ENCODE results near the gene PTPRT. TPM values are rescaled to one million over a fixed set of nuclear protein-coding genes. Genes with fewer than 3 reads are reported as not detected.

PTPRT gene
- polyA plus RNA-seq, 3 donors, result not detected

DNA sequence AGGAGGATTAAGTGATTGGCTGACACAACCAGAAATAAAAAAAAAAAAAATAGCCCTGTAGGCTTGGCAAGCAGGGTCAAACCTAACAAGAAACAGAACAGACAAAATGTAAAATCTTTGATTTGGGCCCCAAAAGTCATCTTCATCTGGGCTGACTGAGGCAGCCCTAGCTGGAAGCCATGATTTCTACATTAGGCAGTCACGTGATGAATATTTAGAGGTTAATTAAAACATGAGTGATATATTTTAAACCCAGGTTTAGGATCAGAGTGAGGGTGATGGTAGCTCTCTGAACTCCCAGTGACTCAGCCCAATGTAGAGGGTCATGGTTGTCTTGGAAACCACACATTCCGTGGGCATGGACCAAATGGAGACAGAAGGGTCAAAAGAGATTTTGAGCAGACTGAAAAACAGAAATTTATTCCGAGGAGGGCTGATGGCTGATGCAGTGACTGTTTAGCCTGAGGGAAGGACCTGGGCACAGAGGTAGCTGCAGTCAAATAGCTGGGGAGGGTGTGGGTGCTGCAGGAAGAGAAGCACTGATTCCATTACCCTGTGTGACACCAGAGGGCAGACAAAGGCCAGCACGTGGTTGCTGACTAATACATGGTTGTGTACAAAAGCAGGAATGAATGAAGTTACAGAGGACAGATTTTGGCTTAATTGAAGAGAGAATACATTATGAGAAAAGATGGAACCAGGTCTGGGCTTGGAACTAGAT lies 998.4 kb downstream of the PTPRT start:
- H3K27me3 ChIP-seq (ENCODE audit: control insufficient read depth in 2 of 2, insufficient read depth in 2 of 2, low read length in 2 of 2), result no peaks in the 10 kb centered on the region
- H3K27ac Mint-ChIP-seq, result no peak overlapping the region
- H3K9me3 Mint-ChIP-seq, result peaks cover 0 to 5% (median 2%) of the 10 kb centered on the region in 7 donors
- no peak overlapping the region for H3K4me3 Mint-ChIP-seq
- H3K9me3 ChIP-seq (replicated peaks in 1 of 2; ENCODE audit: control insufficient read depth in 1 of 2, insufficient read depth in 1 of 2, low read length in 2 of 2), result no peaks in the 10 kb centered on the region
- H3K4me3 ChIP-seq (replicated peaks in 1 of 3; ENCODE audit: low read depth in 2 of 3, low read length in 3 of 3), result no peak overlapping the region
- no peaks in the 10 kb centered on the region for H3K36me3 ChIP-seq (replicated peaks in 1 of 2; ENCODE audit: control insufficient read depth in 1 of 2, insufficient read depth in 2 of 2, low read length in 2 of 2)
- H3K9ac ChIP-seq (ENCODE audit: insufficient read depth, low read length, poor library complexity, severe bottlenecking), result no peak overlapping the region
- TF ChIP-seq, protein P1, sequence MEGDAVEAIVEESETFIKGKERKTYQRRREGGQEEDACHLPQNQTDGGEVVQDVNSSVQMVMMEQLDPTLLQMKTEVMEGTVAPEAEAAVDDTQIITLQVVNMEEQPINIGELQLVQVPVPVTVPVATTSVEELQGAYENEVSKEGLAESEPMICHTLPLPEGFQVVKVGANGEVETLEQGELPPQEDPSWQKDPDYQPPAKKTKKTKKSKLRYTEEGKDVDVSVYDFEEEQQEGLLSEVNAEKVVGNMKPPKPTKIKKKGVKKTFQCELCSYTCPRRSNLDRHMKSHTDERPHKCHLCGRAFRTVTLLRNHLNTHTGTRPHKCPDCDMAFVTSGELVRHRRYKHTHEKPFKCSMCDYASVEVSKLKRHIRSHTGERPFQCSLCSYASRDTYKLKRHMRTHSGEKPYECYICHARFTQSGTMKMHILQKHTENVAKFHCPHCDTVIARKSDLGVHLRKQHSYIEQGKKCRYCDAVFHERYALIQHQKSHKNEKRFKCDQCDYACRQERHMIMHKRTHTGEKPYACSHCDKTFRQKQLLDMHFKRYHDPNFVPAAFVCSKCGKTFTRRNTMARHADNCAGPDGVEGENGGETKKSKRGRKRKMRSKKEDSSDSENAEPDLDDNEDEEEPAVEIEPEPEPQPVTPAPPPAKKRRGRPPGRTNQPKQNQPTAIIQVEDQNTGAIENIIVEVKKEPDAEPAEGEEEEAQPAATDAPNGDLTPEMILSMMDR (IDR thresholded peaks at IDR 0.05), result no peak
- no peaks in the 10 kb centered on the region for H4K20me1 ChIP-seq (ENCODE audit: insufficient read depth, low read length)
- intact Hi-C loops (cut with micrococcal nuclease), result no loop called here
- 67% methylated on average over 4 of the region's 4 CpGs for WGBS (ENCODE audit: insufficient coverage)
- no peaks in the 10 kb centered on the region for H3K79me2 ChIP-seq (ENCODE audit: insufficient read depth, low read length)
- no peak for DNase-seq
- no peak overlapping the region for H3K4me2 ChIP-seq (replicated peaks; ENCODE audit: extremely low read depth, low read length, poor library complexity, severe bottlenecking)
- H3K27ac ChIP-seq (ENCODE audit: low read depth in 1 of 2, low read length in 2 of 2), result no peak overlapping the region
- no peak overlapping the region for H2AFZ ChIP-seq (ENCODE audit: insufficient read depth, low read depth, low read length, poor library complexity, severe bottlenecking)
- no peaks in the 10 kb centered on the region for H3K4me1 ChIP-seq (ENCODE audit: control insufficient read depth in 1 of 2, insufficient read depth in 2 of 2, low read length in 2 of 2)
- H3K4me1 Mint-ChIP-seq, result no peaks in the 10 kb centered on the region
- peaks cover 0 to 2% (median 0%) of the 10 kb centered on the region in 3 donors for H3K27me3 Mint-ChIP-seq (ENCODE audit: low read depth in 3 of 3)
- H3K36me3 Mint-ChIP-seq, result no peaks in the 10 kb centered on the region

DNA sequence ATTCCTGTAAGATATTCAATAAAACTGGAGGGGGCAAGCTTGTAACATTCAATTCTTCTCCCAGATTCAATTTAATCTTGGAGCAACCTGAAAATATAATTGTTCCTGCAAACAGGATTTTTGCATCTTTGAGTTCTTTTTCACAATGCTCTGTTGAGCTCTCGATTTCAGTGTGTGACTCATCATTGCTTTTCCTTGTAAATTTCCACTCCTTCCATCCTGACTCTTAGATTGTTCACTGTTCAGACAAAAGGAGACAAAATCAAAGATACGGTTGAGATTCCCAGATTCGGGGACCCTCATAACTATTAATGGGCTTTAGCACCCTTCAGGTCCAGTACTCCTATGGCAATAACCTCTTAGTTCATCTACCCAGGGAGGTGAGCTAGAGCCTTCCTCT lies 999.6 kb downstream of the PTPRT start:
- intact Hi-C loops (cut with micrococcal nuclease), result no loop called here
- no peak overlapping the region for H3K9ac ChIP-seq (ENCODE audit: insufficient read depth, low read length, poor library complexity, severe bottlenecking)
- H2AFZ ChIP-seq (ENCODE audit: insufficient read depth, low read depth, low read length, poor library complexity, severe bottlenecking), result no peak overlapping the region
- Mint-ChIP-seq H3K4me3 (no peak overlapping the region), H3K27me3 (ENCODE audit: low read depth in 3 of 3) (peaks cover 0 to 2% (median 0%) of the 10 kb centered on the region in 3 donors), H3K27ac (no peak overlapping the region), H3K4me1 (no peaks in the 10 kb centered on the region), H3K36me3 (no peaks in the 10 kb centered on the region), H3K9me3 (peaks cover 0 to 5% (median 2%) of the 10 kb centered on the region in 7 donors)
- DNase-seq, result no peak
- WGBS (ENCODE audit: insufficient coverage), result 100% methylated on average over 1 of the region's 3 CpGs
- no peak overlapping the region for H3K4me3 ChIP-seq (replicated peaks in 1 of 3; ENCODE audit: low read depth in 2 of 3, low read length in 3 of 3)
- H3K36me3 ChIP-seq (replicated peaks in 1 of 2; ENCODE audit: control insufficient read depth in 1 of 2, insufficient read depth in 2 of 2, low read length in 2 of 2), result no peaks in the 10 kb centered on the region
- H3K79me2 ChIP-seq (ENCODE audit: insufficient read depth, low read length), result no peaks in the 10 kb centered on the region
- H3K4me2 ChIP-seq (replicated peaks; ENCODE audit: extremely low read depth, low read length, poor library complexity, severe bottlenecking), result no peak overlapping the region
- no peaks in the 10 kb centered on the region for H3K4me1 ChIP-seq (ENCODE audit: control insufficient read depth in 1 of 2, insufficient read depth in 2 of 2, low read length in 2 of 2)
- no peaks in the 10 kb centered on the region for H3K27me3 ChIP-seq (ENCODE audit: control insufficient read depth in 2 of 2, insufficient read depth in 2 of 2, low read length in 2 of 2)
- H3K27ac ChIP-seq (ENCODE audit: low read depth in 1 of 2, low read length in 2 of 2), result no peak overlapping the region
- no peaks in the 10 kb centered on the region for H3K9me3 ChIP-seq (replicated peaks in 1 of 2; ENCODE audit: control insufficient read depth in 1 of 2, insufficient read depth in 1 of 2, low read length in 2 of 2)
- TF ChIP-seq, protein P1 (IDR thresholded peaks at IDR 0.05), result no peak
- no peaks in the 10 kb centered on the region for H4K20me1 ChIP-seq (ENCODE audit: insufficient read depth, low read length)

All from CD14-positive monocyte (primary cell).